ENCODE results near the gene KSR2.
"Not testable (repeated sequence)": the region's sequence is repeated elsewhere in the genome, so short reads cannot be mapped to it uniquely, and the experiment has no call there.

KSR2 gene

DNA sequence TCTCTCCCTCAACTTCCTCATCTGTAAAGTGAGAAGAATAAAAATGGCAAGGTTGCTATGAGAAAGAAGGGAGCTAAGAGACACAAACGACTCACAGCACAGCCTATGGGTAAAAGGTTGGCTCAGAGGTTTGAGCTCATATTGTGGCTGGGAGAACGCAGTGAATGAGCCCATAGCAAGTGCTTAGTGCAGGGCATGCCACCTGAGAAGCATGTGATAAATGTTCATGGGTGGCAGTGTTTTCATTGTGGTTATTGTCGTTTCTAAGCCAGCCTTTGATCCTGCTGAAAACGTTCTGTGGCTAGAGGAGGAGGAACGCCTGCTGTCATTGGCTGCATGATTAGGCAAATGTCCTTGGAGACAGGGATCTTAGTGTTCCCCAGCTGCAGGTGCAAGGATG lies 150.4 kb downstream of the KSR2 start:
- no peak for DNase-seq

GRCh38 chr12:117809509-117809908 lies 159.3 kb downstream of the KSR2 start:
- DNase-seq, result no peak

DNA sequence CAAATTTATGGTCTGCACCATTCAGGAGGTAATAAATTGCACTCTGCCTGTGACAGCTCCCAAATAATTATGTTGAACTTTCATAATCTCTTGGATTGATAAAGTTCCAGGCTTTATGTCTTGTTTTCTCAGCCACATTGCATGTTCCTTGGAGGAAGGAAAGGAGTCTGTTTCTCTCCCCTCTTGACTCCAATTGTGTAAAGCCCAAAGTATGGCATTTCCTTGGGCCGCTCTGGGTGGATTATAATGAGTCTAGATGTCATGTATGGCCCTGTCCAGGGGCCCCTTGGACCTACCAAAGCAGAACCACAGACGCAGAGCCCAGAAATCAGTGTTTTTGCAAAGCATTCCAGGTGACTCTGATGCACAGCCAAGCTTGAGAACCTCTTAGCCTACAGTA lies 160.8 kb downstream of the KSR2 start:
- no peak for DNase-seq

- DNase-seq, result no peak
Measured at GRCh38 chr12:117807355-117807754, 161.4 kb downstream of the KSR2 start.

DNA sequence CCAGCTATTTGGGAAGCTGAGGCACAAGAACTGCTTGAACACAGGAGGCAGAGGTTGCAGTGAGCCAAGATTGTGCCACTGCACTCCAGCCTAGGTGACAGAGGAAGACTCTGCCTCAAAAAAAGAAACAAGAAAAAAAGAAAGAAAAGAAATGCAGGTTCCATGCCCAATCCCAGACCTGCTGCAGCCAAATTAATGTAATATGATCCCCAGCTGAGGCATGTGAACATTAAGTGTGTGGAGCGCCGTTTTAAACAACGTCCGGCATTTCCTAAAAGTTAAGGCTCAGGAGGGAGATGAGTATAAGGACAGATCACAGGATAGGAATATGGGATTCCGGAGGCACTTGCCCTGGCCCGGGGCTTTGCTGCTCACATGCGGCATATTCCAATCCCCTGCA lies 162.9 kb downstream of the KSR2 start:
- no peak for DNase-seq

DNA sequence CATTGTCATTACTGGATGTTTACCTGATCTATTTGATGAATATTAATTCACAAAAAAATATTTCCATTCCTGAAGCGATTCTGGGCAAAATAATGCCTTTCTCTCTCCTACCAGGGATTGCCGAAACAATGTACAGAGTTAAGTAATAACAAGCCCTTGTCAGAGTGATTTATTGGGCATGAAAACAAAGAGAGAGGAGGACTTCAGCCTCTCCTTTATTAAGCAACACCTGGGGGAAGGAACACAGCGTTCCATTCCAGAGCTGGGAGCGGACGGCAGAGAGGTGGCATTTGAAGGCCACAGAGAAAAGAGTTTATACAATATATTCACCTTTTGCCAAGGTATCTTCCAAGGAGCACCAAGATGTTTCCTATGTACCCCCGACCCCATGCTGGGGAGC lies 165.8 kb downstream of the KSR2 start:
- DNase-seq, result no peak

DNA sequence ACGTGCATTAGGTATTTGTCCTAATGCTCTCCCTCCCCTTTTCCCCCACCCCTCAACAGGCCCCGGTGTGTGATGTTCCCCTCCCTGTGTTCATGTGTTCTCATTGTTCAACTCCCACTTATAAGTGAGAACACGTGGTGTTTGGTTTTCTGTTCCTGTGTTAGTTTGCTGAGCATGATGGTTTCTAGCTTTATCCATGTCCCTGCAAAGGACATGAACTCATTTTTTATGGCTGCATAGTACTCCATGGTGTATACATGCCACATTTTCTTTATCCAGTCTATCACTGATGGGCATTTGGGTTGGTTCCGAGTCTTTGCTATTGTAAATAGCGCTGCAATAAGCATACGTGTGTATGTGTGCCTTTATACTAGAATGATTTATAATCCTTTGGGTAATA lies 168.1 kb downstream of the KSR2 start:
- not testable (repeated sequence) for DNase-seq

DNA sequence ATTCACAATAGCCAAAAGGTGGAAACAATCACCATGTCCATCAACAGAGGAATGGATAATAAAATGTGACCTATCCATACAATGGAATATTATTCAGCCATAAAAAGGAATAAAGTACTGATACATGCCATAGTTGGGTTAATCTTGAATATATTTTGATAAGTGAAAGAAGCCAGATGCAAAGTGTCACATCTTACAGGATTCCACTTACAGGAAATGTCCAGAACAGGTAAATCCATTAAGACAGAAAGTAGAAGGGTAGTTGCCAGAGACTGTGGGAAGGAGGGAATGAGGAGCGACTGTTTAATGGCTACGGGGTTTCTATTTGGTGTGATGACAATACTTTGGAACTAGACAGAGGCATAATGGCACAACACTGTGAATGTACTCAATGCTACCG lies 171.6 kb downstream of the KSR2 start:
- DNase-seq, result no peak

GRCh38 chr12:117792877-117793424 lies 175.8 kb downstream of the KSR2 start:
- DNase-seq, result no peak

- no peak for DNase-seq
Measured at GRCh38 chr12:117792471-117792870, 176.3 kb downstream of the KSR2 start.

DNA sequence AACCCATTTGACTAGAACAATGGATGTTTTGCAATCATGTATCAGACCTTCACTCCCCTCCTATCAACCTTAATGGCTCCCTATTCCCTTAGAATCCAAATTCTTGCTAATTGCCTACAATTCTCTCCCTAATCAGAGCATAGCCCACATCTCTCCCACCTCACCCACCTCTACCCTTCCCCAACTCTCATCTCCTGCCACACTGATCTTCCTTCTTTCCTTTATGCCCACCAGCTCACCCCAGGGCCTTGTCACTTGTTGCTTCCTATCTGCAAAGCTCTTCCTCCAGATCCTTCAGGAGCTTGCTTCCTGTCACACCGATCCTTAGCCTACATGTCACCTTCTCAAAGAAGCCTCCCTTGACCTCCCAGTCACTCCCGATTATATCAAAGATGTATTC lies 177.8 kb downstream of the KSR2 start:
- DNase-seq, result no peak

DNA sequence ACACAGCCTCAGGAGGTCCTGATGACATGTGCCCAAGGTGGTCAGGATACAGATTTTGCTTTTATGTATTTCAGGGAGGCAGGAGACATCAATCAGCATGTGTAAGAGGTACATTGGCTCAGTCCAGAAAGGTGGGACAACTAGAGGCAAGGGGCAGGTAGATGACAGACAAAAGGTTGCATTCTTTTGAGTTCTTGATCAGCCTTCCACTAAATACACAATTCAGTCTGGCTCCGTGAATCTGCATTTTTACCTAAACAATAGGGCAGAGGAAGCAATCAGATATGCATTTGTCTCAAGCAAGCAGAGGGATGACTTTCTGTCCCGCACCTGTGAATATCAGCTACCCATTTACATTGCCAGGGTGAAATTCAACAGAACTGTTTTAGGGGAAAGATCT lies 178.6 kb downstream of the KSR2 start:
- DNase-seq, result no peak

DNA sequence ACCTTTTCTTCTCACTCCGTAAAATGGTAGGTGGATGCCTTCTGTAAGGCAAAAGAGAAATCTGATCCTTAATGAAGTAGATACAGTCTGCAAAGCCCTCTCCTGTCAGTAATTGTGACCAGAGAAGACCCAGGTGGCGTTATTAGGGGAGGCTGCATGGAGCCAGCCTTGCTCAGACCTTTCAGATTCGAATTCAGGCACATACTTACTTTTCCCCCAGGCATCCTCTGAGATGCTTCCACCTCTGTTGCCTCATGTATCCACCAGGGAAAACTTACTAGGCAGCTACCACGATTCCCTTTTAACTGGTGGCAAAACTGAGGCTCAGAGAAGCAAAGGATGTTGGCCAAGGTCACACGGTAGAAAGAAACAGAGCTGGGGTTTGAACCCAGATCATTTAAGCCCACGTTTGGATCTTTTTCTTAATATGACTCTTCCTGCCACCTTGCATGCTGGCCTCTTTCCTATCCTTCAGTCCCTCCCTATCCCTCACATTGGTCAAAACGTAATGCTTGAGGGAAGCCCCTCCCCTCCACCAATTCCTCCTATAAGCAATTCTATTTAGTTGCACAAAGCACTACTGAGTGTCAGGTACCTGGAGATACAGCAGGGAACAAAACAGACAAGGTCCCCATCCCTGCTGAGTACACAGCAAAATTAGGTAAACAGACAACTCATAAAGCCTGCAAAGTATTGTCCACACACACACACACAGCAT lies 179.4 kb downstream of the KSR2 start:
- no peak for DNase-seq

DNA sequence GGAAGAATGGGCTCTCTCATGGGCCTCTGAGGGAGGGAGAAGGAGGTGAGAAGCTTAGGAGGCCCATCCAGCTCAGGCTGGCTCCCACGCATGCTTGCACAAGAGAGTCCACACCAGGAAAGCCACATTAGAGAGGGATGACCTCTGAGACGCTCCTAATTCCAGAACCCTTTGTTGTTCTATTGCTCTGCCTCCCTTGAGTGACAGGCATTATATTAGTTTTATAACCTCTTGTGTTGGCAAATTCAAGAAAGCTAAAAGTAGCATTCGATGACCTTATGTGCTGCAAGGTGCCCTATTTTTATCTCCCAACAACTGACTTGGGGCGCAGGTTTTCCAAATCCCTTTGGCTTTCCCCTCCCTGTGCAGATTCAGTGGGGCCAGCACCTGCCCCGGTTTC lies 190.1 kb downstream of the KSR2 start:
- DNase-seq, result no peak

DNA sequence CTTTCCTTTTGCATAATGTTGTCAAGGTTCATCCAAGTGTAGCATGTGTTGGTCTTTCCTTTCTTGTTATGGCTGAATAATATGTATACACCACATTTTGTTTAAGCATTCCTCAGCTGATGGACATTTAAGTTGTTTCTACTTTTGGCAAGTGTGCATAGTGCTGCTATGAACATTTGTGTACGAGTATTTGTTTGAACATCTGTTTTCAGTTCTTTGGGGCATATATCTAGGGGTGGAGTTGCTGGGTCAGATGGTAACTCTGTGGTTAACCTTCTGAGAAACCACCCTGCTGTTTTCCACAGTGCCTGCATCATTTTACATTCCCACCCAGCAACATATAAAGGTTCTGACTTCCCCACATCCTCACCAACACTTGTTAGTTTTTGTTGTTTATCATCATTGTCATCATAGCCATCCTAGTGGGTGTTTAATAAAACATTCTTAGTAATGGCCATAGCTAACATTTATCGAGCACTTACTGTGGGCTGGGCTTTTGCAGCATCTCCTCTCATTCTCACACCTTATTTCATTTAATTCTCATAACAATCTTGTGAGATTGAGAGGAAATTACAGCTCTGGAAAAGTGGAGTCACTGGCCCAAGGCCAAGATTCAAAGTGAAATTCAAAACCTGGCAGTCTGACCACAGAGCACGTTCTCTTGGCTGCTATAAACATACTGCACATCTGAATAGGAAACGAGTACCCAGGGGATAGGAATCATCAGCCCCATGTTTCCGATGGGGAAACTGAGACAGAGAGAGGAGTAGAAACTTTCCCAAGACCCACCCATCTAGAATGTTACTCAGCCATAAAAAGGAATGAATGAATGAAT lies 193.6 kb downstream of the KSR2 start:
- no peak for DNase-seq

DNA sequence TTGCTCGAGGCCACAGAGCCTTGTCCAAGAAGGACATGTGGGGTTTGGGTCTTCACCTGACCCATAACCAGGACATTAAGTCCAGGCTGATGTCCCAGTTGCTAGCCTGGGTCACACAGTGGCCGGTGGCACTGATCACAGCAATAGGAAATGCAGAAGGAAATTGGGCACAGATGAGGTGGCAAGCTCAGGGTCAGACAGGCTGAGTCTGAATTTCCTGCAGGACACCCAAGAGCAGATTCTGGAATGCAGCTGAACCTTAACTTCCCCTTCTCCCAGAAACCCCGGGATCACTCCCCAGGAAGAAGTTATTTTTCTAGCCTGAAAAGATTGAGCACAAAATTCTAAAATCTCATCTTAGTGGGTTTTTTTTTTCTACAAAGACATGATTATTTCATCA lies 199.9 kb downstream of the KSR2 start:
- DNase-seq, result no peak

DNA sequence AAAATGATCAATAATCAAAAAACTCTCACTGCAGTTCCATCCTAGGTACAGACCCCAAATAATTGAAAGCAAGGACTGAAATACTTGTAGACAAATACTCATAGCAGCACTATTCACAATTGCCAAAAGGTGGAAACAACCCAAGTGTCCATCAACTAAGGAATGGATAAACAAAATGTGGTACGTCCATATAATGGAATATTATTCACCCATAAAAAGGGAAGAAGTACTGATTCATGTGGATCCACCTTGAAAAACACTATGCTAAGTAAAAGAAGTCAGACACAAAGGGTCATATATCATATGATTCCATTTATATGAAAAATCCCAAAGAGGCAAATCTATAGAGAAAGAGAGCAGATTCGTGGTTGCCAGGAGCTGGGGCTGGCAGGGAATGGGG lies 202.8 kb downstream of the KSR2 start:
- DNase-seq, result no peak

DNA sequence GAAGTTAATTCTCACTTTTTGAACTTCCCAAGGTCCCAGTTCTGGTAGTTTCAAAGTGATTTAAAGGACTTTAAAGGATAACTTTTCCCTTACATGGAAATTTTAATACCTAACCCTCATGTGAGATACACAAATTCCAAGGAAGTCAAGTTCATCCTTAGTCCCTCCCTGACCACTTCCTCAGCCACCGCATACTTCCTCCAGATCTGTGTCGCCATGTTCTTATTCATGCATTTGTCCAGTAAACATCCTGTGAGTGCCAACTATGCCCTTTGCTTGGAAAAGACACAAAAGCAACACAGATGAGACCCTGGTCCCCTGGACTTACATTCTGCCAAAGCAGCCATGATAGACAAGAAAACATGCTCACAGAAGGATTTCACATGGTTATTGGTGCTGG lies 206.6 kb downstream of the KSR2 start:
- no peak for DNase-seq

GRCh38 chr12:117761528-117762100 lies 207.2 kb downstream of the KSR2 start:
- DNase-seq, result no peak

DNA sequence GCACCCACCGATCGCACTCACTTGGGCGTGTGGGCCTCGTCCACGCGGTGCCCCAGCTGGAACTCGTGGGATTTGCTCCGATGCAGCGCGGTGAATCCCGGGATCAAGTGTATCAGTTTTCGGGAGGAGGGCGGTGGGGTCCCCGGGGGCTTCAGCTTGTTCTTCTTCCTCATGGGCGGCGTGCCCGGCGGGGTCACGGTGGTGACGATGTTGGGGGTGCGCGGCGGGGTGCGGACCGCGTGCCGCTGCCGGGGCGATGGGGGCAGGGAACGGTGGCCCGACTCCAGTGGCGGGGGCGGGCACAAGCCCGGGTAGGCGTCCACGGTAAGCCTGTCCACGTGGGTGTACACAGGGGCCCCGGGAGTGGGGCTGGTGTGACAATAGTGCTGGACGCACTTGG lies 207.8 kb downstream of the KSR2 start:
- no peak for DNase-seq

- no peak for DNase-seq
Measured at GRCh38 chr12:117750657-117751056, 218.1 kb downstream of the KSR2 start.

DNA sequence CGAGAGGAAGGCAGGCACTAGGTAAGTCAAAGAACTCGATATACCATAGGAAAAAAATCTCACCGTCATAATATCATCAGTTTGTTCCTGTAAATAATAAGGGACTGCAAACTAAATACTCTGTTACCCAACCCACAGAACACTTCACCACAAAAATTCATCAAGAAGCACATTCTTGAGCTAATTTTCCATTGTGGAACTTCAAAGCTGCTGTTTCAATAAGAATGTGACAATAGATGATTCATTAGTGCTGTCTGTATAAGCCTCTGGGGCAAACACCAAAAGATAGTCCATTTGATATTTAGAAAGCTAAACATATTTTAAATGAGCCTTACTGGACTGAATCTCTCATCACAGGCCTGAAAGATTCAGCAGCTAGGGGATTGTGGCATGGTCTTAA lies 219.4 kb downstream of the KSR2 start:
- DNase-seq, result no peak

DNA sequence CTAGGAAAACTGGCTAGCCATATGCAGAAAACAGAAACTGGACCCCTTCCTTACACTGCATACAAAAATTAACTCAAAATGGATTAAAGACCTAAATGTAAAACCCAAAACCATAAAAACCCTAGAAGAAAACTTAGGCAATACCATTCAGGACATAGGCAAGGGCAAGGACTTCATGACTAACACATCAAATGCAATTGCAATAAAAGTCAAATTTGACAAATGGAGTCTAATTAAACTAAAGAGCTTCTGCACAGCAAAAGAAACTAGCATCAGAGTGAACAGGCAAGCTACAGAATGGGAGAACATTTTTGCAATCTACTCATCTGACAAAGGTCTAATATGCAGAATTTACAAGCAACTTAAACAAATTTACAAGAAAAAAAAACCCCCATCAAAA lies 222.4 kb downstream of the KSR2 start:
- DNase-seq, result not testable (repeated sequence)

DNA sequence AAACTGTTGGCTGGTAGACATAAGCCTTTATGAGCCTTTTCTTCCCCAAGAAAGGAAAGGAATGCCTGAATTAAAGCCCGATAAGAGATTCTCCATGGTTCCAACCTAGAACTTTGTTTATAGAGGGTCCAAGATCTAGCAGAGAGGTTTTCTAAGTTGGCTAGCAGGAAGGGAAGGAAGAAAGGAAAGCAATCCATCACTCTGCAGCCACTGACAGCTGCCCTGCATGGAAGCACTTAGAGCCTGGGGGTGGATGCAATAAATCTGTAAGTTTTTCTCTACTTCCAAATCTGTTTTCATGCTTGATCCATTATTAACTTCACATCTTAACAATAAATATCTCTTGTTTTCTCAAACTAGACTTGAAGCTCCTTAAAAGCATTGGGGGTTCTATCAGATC lies 224.4 kb downstream of the KSR2 start:
- DNase-seq, result no peak

Data from NCI-H748 treated with DMSO at 0.1 percent for 48 hours (cell line).